ENCODE results near the gene PLA2G1B. TPM values are rescaled to one million over a fixed set of nuclear protein-coding genes. Genes with fewer than 3 reads are reported as not detected.

Gene PLA2G1B
- total RNA-seq, 2 donors from 2014 or later = not detected

DNA sequence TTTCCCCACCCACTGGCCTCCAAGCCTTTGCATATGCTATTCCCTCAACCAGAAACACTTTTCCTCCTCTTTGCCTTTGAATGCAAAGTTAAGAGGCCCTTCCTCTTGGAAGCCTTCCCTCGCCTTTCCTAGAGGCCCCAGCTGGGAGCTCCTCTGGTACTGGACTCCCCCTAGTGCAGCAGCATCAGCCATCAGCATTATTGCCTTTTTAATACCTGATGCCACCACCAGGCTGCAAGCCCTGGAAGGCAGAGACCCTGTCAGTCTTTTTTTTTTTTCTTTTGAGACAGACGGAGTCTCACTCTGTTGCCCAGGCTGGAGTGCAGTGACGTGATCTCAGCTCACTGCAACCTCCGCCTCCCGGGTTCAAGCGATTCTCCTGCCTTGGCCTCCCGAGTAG lies 19.1 kb upstream of the PLA2G1B start:
- Histone ChIP-seq H3K4me1 (replicated peaks) (no peaks in the 10 kb centered on the region), H3K4me3 (no peak overlapping the region), H3K36me3 (no peaks in the 10 kb centered on the region), H3K27me3 (replicated peaks; ENCODE audit: insufficient read depth) (no peaks in the 10 kb centered on the region), H3K9me3 (no peaks in the 10 kb centered on the region), H3K27ac (no peak overlapping the region)
- no peak for DNase-seq (ENCODE audit: low spot score)
- TF ChIP-seq, protein P1, sequence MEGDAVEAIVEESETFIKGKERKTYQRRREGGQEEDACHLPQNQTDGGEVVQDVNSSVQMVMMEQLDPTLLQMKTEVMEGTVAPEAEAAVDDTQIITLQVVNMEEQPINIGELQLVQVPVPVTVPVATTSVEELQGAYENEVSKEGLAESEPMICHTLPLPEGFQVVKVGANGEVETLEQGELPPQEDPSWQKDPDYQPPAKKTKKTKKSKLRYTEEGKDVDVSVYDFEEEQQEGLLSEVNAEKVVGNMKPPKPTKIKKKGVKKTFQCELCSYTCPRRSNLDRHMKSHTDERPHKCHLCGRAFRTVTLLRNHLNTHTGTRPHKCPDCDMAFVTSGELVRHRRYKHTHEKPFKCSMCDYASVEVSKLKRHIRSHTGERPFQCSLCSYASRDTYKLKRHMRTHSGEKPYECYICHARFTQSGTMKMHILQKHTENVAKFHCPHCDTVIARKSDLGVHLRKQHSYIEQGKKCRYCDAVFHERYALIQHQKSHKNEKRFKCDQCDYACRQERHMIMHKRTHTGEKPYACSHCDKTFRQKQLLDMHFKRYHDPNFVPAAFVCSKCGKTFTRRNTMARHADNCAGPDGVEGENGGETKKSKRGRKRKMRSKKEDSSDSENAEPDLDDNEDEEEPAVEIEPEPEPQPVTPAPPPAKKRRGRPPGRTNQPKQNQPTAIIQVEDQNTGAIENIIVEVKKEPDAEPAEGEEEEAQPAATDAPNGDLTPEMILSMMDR (IDR thresholded peaks at IDR 0.05) = no peak
- TF ChIP-seq POLR2AphosphoS5 (IDR thresholded peaks at IDR 0.05) = no peak
- no peak for TF ChIP-seq POLR2A (IDR thresholded peaks at IDR 0.05)
- WGBS = 93% methylated on average over 7 of the region's 7 CpGs
- intact Hi-C loops (cut with DNase I) = no loop called here

DNA sequence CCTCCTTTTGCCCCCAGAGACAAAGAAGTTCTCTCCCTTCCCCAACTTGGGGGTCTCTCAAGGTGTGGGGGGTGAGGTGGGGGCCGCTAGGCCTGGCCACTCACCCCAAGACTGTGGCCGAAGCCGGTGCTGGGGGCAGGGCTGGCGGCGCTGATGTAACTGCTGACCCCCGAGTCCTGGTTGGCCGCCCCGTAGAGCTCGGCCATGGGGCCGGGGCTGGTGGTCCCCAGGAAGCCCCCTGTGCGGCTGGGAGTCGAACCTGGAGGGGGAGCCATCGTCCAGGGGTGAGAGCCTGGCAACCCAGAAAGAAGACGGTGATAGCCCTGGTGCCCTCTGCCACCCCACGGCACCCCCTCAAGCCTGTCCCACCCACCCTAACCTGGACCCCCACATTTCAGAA lies 18.5 kb upstream of the PLA2G1B start:
- intact Hi-C loops (cut with DNase I) = no loop called here
- no peaks in the 10 kb centered on the region for H3K9me3 ChIP-seq
- DNase-seq (ENCODE audit: low spot score) = no peak
- no peak overlapping the region for H3K27ac ChIP-seq
- TF ChIP-seq POLR2A (IDR thresholded peaks at IDR 0.05) = no peak
- TF ChIP-seq, protein P1 (IDR thresholded peaks at IDR 0.05) = no peak
- TF ChIP-seq POLR2AphosphoS5 (IDR thresholded peaks at IDR 0.05) = no peak
- no peaks in the 10 kb centered on the region for H3K27me3 ChIP-seq (replicated peaks; ENCODE audit: insufficient read depth)
- no peaks in the 10 kb centered on the region for H3K4me1 ChIP-seq (replicated peaks)
- no peak overlapping the region for H3K4me3 ChIP-seq
- no peaks in the 10 kb centered on the region for H3K36me3 ChIP-seq
- WGBS = 90% methylated on average over 3 of the region's 15 CpGs

DNA sequence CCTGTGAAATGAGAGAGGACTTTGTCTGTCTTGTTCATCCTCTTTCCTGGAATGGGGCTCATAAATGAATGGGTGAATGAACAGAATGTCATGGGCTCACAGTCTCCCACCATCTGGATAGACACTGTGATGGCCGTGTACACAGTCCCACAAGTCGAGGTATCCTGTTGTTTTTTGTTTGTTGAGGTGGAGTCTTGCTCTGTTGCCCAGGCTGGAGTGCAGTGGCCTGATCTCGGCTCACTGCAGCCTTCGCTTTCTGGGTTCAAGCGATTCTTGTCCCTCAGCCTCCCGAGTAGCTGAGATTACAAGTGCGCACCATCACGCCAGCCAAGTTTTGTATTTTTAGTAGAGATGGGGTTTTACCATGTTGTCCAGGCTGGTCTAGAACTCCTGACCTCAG lies 16.1 kb upstream of the PLA2G1B start:
- 87% methylated on average over 8 of the region's 8 CpGs for WGBS
- no peak overlapping the region for H3K27ac ChIP-seq
- no peak for DNase-seq (ENCODE audit: low spot score)
- no peaks in the 10 kb centered on the region for H3K36me3 ChIP-seq
- H3K4me3 ChIP-seq = no peak overlapping the region
- H3K27me3 ChIP-seq (replicated peaks; ENCODE audit: insufficient read depth) = no peaks in the 10 kb centered on the region
- H3K4me1 ChIP-seq (replicated peaks) = no peaks in the 10 kb centered on the region
- intact Hi-C loops (cut with DNase I) = no loop called here
- TF ChIP-seq, protein P1 (IDR thresholded peaks at IDR 0.05) = no peak
- TF ChIP-seq POLR2A (IDR thresholded peaks at IDR 0.05) (no peak), POLR2AphosphoS5 (IDR thresholded peaks at IDR 0.05) (no peak)
- H3K9me3 ChIP-seq = no peaks in the 10 kb centered on the region

DNA sequence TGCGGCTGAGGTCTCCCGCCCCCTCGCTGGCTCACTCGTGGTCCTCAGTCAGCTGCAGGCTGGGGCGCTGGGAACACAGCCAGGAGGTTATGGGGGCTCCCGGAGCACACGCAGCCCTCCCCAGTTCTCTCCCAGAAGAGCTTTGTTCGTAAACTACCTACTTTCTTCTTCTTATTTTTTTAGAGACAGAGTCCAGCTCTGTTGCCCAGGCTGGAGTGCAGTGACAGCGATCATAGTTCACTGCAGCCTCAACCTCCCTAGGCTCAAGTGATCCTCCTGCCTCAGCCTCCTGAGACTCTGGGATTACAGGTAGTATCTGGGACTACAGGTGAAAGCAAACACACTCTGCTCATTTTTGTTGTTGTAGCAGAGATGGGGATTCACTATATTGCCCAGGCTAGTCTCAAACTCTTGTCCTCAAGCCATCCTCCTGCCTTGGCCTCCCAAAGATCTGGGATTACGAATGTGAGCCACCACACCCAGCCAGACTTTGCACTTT lies 15.5 kb upstream of the PLA2G1B start:
- TF ChIP-seq, protein P1 (IDR thresholded peaks at IDR 0.05) = no peak
- TF ChIP-seq POLR2AphosphoS5 (IDR thresholded peaks at IDR 0.05) = no peak
- no peak for TF ChIP-seq POLR2A (IDR thresholded peaks at IDR 0.05)
- no peak for DNase-seq (ENCODE audit: low spot score)
- WGBS = 72% methylated on average over 10 of the region's 10 CpGs
- no peaks in the 10 kb centered on the region for H3K9me3 ChIP-seq
- no peaks in the 10 kb centered on the region for H3K36me3 ChIP-seq
- H3K4me1 ChIP-seq (replicated peaks) = no peaks in the 10 kb centered on the region
- H3K27me3 ChIP-seq (replicated peaks; ENCODE audit: insufficient read depth) = no peaks in the 10 kb centered on the region
- no peak overlapping the region for H3K27ac ChIP-seq
- intact Hi-C loops (cut with DNase I) = no loop called here
- H3K4me3 ChIP-seq = no peak overlapping the region

DNA sequence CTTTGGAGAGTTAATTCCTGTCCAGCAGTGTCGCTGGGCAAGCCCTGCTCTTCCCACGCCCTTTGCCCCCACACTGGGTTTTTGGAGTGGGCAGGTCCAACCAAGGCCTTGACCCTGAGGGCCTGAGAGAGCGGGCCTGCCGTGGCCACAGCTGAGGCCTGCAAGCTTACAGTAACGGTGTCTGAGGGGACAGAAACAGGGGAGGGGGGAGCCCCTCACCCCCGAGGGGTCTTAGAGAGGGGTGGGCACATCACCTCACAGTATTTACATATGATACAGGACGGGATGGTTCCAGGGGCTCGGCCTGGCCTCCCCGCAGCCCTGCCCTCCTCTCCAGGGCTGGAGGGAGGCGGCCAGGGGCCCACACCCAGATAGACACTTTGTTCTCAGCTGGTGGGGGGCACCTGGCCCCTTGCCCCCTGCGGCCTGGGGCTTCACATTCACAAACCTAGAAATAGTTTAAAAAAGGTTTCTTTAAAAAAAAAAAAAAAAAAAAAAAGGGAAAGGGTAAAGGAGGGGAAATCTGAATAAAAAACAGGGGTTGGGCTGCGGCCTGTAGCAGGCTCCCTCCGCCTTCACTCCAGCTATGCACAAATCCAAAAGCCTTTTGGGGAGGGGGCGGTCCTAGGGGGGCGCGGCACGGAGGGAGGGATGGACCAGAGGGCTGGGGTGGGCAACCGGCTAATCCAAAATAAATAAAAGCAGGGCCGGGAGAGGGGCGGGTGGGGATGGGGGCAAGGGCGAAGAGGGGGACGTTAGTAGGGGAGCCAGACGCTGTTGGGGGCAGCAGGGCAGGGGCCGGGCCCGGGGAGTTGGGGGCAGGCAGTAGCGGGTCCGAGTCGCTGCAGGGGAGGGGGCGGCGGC lies 14.8 kb upstream of the PLA2G1B start:
- no peak for DNase-seq (ENCODE audit: low spot score)
- Histone ChIP-seq H3K9me3 (no peaks in the 10 kb centered on the region), H3K36me3 (no peaks in the 10 kb centered on the region), H3K4me1 (replicated peaks) (no peaks in the 10 kb centered on the region), H3K27me3 (replicated peaks; ENCODE audit: insufficient read depth) (no peaks in the 10 kb centered on the region), H3K4me3 (no peak overlapping the region), H3K27ac (no peak overlapping the region)
- TF ChIP-seq POLR2A (IDR thresholded peaks at IDR 0.05) (no peak), POLR2AphosphoS5 (IDR thresholded peaks at IDR 0.05) (no peak)
- TF ChIP-seq, protein P1 (IDR thresholded peaks at IDR 0.05) = no peak
- intact Hi-C loops (cut with DNase I) = no loop called here
- 67% methylated on average over 30 of the region's 30 CpGs for WGBS

Measured in prostate gland (tissue), 2 donors.